GM12892 (cell line): ENCODE data around the gene DSTYK.

Source experiments
- POLR2AphosphoS5 ChIP-seq: IDR thresholded peaks from 2 replicates; pipeline ENCODE4 v1.6.1; 2011; ENCODE audit warnings: low read depth, low read length, control low read depth
- TAF1 ChIP-seq: IDR thresholded peaks from 2 replicates; pipeline ENCODE4 v1.6.1; 2011; ENCODE audit warnings: low read depth, mild to moderate bottlenecking, control low read depth, low read length, borderline replicate concordance

DNA sequence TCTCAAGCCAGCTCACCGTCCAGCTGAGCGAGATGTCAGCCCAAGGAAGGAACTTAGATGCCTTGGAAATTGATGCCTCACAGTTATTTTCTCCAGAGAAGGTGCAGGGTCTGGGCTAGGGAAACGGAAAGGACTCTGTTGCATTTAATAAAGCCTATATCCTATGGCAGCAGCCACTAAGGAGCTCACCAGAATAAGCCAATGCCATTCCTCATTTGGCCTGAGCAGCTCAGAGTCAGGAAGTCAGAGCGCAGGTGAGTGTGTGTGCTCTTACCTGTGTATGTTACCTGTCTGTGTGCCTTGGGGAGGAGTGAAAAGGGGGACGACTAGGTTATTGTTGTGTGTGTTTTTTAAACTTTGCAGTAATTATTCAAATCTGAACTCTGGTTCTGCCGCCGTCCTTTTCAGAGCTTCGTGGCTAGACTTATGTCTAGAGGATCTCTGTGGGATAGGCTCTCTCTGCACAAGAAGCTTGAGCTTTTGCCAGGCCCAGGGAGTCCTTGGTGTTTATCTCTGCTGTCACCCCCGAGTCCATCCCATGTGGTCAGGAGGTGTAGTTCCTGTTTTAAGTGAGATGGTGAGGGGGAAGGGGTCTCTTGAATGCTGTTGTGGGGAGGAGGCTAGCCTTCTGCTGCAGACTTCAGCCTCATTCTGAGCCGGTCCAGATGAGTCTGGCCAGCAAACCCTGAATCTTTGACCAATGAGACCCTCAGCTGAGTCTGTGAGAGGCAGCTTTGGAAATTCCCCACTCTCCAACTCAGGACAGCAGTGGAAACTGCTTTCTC is 18.6 kb upstream of the DSTYK start:
- TF ChIP-seq POLR2AphosphoS5 (no peak), TAF1 (no peak)
